ENCODE results near the gene CBFA2T2.
"Not testable (repeated sequence)": the region's sequence is repeated elsewhere in the genome, so short reads cannot be mapped to it uniquely, and the experiment has no call there.

CBFA2T2 gene

DNA sequence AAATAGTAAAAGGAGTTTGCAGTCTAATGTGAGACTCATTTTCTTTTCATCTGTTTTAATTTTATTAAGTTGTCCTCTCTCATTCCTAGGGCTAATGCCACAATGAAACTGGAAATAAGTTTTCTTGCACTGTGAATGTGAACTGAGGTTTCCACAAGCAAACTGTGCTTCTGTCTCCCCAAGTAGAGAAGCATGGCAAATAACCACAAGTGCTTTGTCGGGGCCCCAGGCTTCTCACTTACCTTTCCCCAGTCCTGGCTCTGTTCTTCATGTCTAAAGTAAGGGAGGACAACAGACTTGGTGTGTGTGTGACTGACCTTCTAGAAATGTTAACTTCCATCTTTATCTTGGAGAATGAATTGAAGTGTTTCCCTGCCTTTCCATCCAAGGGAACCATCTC, 80.8 kb downstream of the CBFA2T2 start:
- DNase-seq (ENCODE audit: low read depth in 1 of 2, low spot score in 1 of 2), result no peak

DNA sequence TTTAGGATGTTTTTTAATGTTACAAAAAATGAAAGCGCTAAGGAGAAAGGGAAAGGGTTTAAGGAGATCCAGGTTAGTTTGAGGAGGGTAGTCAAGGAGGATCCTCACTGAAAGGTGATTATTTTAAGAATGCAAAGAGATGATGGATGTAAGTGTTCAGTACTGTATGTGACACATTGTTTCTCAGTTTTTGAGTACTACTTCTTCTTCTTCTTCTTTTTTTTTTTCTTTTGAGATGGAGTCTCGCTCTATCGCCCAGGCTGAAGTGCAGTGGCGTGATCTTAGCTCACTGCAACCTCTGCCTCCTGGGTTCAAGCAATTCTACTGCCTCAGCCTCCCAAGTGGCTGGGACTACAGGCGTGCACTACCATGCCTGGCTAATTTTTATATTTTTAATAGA, 83.4 kb downstream of the CBFA2T2 start:
- DNase-seq (ENCODE audit: low read depth in 1 of 2, low spot score in 1 of 2), result not testable (repeated sequence)

DNA sequence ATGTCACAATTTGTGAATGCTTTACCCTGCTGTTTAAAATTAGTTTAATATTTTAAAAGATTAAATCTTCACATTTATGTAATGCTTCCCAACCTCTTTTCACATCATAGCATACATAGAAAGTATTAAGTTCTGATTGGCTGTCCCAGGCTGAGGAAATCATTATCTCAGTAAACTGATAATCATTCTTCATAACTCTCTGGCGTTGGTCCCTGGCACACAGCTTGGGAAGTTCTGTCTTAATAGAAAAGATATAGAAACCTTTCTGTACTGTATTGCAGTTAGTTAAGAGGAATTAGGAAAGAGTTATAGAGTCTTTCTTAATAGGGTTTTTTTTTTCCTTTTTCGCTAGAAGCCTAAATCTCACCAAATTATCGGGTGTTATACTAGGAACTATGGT, 85.4 kb downstream of the CBFA2T2 start:
- DNase-seq (ENCODE audit: low read depth in 1 of 2, low spot score in 1 of 2), result no peak

- no peak for DNase-seq (ENCODE audit: low read depth in 1 of 2, low spot score in 1 of 2)
Measured at GRCh38 chr20:33576432-33577125, 86.7 kb downstream of the CBFA2T2 start.

- DNase-seq (ENCODE audit: low read depth in 1 of 2, low spot score in 1 of 2), result no peak
Measured at GRCh38 chr20:33578510-33578909, 88.6 kb downstream of the CBFA2T2 start.

- no peak for DNase-seq (ENCODE audit: low read depth in 1 of 2, low spot score in 1 of 2)
Measured at GRCh38 chr20:33583143-33583542, 93.2 kb downstream of the CBFA2T2 start.

- no peak for DNase-seq (ENCODE audit: low read depth in 1 of 2, low spot score in 1 of 2)
Measured at GRCh38 chr20:33584976-33585375, 95.1 kb downstream of the CBFA2T2 start.

DNA sequence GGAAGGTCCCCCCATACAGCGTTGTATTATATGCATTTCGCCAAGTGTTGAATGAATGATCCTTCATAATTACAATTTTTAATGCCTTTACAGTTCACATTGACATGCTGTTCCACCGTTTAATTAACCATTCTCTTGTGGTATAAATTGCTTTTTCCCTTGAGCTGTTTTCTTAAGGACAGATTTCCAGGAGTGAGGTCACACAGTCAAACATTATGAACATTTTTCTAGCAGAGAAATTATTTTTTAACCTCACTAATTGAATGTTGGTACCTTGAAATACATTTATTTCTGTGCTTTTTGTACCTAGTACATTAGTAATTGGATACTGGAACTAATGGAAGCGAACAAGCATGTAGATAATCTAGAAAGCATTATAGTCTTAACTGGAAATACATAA, 95.5 kb downstream of the CBFA2T2 start:
- DNase-seq (ENCODE audit: low read depth in 1 of 2, low spot score in 1 of 2), result no peak

- no peak for DNase-seq (ENCODE audit: low read depth in 1 of 2, low spot score in 1 of 2)
Measured at GRCh38 chr20:33589059-33589458, 99.2 kb downstream of the CBFA2T2 start.

DNA sequence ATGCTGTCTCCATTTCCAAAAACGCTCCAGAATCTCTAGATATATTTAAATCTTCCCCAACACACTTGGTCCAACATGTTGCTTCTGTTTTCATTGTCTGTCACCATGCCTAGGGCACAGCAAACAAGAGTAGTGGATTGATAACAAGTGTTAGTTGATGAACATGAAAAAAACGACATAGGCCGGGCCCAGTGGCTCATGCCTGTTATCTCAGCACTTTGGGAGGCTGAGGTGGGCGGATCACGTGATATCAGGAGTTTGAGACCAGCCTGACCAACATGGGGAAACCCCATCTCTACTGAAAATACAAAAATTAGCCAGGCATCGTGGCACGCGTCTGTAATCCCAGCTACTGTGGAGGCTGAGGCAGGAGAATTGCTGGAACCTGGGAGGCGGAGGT, 102.0 kb downstream of the CBFA2T2 start:
- DNase-seq (ENCODE audit: low read depth in 1 of 2, low spot score in 1 of 2), result peak in 1 of 2 donors; percentile 44

- no peak for DNase-seq (ENCODE audit: low read depth in 1 of 2, low spot score in 1 of 2)
Measured at GRCh38 chr20:33594743-33595142, 104.8 kb downstream of the CBFA2T2 start.

DNA sequence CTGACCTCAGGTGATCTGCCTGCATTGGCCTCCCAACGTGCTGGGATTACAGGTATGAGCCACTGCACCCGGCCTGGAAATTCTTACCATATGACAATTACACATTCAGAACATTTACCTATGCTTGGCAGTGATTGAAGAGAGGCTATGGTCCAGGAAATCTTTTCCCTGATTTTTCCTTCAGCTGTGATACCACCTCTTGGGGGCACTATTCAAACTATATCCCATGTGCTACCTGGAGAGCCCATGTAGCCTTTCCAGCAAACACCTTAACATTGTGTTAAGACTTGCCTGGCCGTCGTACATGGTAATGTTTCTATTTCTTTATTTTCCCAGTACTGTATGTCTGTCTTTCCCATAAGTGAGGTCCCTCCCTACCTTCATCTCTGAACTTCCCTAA, 110.5 kb downstream of the CBFA2T2 start:
- DNase-seq (ENCODE audit: low read depth in 1 of 2, low spot score in 1 of 2), result no peak

DNA sequence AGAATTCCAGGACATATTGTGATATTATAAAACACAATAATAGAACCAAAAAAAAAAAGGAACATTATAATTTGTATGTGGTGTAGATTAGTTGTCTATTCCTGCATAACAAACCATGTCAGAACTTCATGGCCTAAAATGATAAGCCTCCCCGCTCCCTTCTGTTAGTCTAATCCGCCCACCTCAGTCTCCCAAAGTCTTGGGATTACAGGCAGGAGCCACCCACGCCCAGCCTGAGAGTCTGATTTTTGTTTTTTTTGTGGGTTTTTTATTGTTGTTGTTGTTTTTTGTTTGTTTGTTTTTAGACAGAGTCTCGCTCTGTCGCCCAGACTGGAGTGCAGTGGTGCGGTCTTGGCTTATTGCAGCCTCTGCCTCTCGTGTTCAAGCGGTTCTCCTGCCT, 111.1 kb downstream of the CBFA2T2 start:
- DNase-seq (ENCODE audit: low read depth in 1 of 2, low spot score in 1 of 2), result no peak

DNA sequence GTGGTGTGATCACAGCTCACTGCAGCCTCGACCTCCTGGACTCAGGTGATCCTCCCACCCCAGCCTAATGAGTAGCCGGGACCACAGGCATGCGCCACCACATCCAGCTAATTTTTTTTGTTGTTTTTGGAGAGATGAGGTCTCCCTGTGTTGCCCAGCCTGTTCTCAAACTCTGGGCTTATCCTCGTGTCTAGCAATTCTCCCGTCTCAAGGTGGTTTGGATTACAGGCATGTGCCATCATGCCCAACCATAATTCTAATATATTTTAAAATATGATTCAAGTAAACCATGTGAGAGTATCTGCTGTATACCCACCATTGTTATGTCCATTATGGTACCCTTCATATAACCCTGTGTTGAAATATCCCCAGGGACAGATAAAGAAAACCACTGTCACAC, 112.0 kb downstream of the CBFA2T2 start:
- no peak for DNase-seq (ENCODE audit: low read depth in 1 of 2, low spot score in 1 of 2)

GRCh38 chr20:33602826-33603590, 113.1 kb downstream of the CBFA2T2 start:
- DNase-seq (ENCODE audit: low read depth in 1 of 2, low spot score in 1 of 2), result no peak

- DNase-seq (ENCODE audit: low read depth in 1 of 2, low spot score in 1 of 2), result no peak
Measured at GRCh38 chr20:33604084-33604990, 114.4 kb downstream of the CBFA2T2 start.

GRCh38 chr20:33604991-33605370, 115.1 kb downstream of the CBFA2T2 start:
- no peak for DNase-seq (ENCODE audit: low read depth in 1 of 2, low spot score in 1 of 2)

GRCh38 chr20:33606118-33606771, 116.3 kb downstream of the CBFA2T2 start:
- DNase-seq (ENCODE audit: low read depth in 1 of 2, low spot score in 1 of 2), result no peak

GRCh38 chr20:33609504-33609903, 119.6 kb downstream of the CBFA2T2 start:
- no peak for DNase-seq (ENCODE audit: low read depth in 1 of 2, low spot score in 1 of 2)

- no peak for DNase-seq (ENCODE audit: low read depth in 1 of 2, low spot score in 1 of 2)
Measured at GRCh38 chr20:33611106-33611505, 121.2 kb downstream of the CBFA2T2 start.

DNA sequence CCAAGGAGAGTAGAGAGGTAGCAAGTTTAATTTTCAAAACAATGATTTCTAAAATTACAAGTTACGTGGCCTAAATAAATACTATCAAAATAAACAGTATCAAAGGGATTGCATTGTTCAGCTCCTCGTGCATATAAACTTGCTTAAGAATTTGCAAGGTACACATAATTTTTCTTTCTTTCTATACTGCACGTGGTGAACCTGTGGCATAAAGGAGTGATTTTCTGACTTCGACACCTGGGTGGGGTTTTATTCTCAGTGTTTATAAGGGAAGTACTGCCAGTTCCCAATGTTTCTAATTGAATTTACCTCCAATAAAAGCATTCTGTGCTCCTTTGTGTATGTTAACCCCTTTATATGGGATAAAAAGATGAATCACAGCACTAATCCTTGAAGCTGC, 122.1 kb downstream of the CBFA2T2 start:
- no peak for DNase-seq (ENCODE audit: low read depth in 1 of 2, low spot score in 1 of 2)
